OCI-LY1 (cell line): ENCODE results near the gene ZSCAN10.
"Not testable (repeated sequence)": the region's sequence is repeated elsewhere in the genome, so short reads cannot be mapped to it uniquely, and the experiment has no call there.

Experiments used
- H2AFZ ChIP-seq: fragments of 200-600 bp; sonication (generic), shearing (Covaris generic); 2 replicates; pipeline ENCODE4 v1.6.0; 2014; ENCODE audit warnings: antibody characterized with exemption, mild to moderate bottlenecking, low read length
- H3F3A ChIP-seq: fragments of 200-600 bp; sonication (generic), shearing (Covaris generic); 2 replicates; pipeline ENCODE4 v1.6.0; 2014; ENCODE audit warnings: mild to moderate bottlenecking, antibody characterized with exemption, low read length, moderate library complexity; ENCODE audit not compliant: insufficient read depth
- H3K27ac ChIP-seq: fragments of 200-600 bp; sonication (generic); 2 replicates; pipeline ENCODE4 v1.5.1; 2014; ENCODE audit warnings: low read length, mixed run types, mild to moderate bottlenecking, low read depth; ENCODE audit not compliant: poor library complexity, severe bottlenecking
- H3K27me3 ChIP-seq: fragments of 200-600 bp; sonication (generic); 2 replicates; pipeline ENCODE4 v1.6.0; 2014; ENCODE audit warnings: antibody characterized with exemption, mild to moderate bottlenecking, low read length, moderate library complexity; ENCODE audit not compliant: insufficient read depth
- H3K36me3 ChIP-seq: fragments of 200-600 bp; sonication (generic); 2 replicates; pipeline ENCODE4 v1.6.1; 2014; ENCODE audit warnings: mild to moderate bottlenecking, antibody characterized with exemption, low read length, moderate library complexity, mixed read lengths; ENCODE audit not compliant: insufficient read depth
- H3K4me1 ChIP-seq: fragments of 200-600 bp; sonication (generic); 2 replicates; pipeline ENCODE4 v1.5.1; 2014; ENCODE audit warnings: mild to moderate bottlenecking, low read length, moderate library complexity; ENCODE audit not compliant: insufficient read depth, severe bottlenecking
- H3K4me2 ChIP-seq: fragments of 200-600 bp; sonication (generic), shearing (Covaris generic); 2 replicates; pipeline ENCODE4 v1.6.1; 2014; ENCODE audit warnings: low read length
- H3K4me3 ChIP-seq: fragments of 200-600 bp; sonication (generic); 2 replicates; pipeline ENCODE4 v1.5.1; 2014; ENCODE audit warnings: low read length, low read depth, mild to moderate bottlenecking, mixed read lengths; ENCODE audit not compliant: poor library complexity, severe bottlenecking
- H3K79me2 ChIP-seq: fragments of 200-600 bp; shearing (Covaris generic); 2 replicates; pipeline ENCODE4 v1.6.1; 2016; ENCODE audit warnings: mixed run types, low read length, mixed read lengths; ENCODE audit not compliant: insufficient read depth
- H3K9ac ChIP-seq: fragments of 200-600 bp; sonication (generic), shearing (Covaris generic); 2 replicates; pipeline ENCODE4 v1.6.1; 2014; ENCODE audit warnings: mild to moderate bottlenecking, low read length, mixed read lengths
- H3K9me2 ChIP-seq: fragments of 200-600 bp; sonication (generic), shearing (Covaris generic); 2 replicates; pipeline ENCODE4 v1.6.1; 2014; ENCODE audit warnings: low read depth, mild to moderate bottlenecking, low read length, mixed read lengths
- H3K9me3 ChIP-seq: fragments of 200-600 bp; shearing (Covaris generic); 2 replicates; pipeline ENCODE4 v1.6.1; 2014; ENCODE audit warnings: low read length, mixed read lengths
- H4K20me1 ChIP-seq: fragments of 200-600 bp; sonication (generic), shearing (Covaris generic); 2 replicates; pipeline ENCODE4 v1.6.0; 2016; ENCODE audit warnings: mild to moderate bottlenecking, low read length; ENCODE audit not compliant: insufficient read depth
- EZH2 ChIP-seq: fragments of 200-600 bp; sonication (generic), shearing (Covaris generic); IDR thresholded peaks from 2 replicates; pipeline ENCODE4 v1.8.0; 2017; ENCODE audit warnings: borderline replicate concordance, mixed run types, mild to moderate bottlenecking, antibody characterized with exemption, low read length, moderate library complexity, mixed read lengths
- TF ChIP-seq, protein P1 (sequence below): fragments of 200-600 bp; sonication (generic), shearing (Covaris generic); IDR thresholded peaks from 2 replicates; pipeline ENCODE4 v1.5.1; 2017; ENCODE audit warnings: mild to moderate bottlenecking, antibody characterized with exemption, low read length, moderate library complexity, mixed read lengths

Gene ZSCAN10

DNA sequence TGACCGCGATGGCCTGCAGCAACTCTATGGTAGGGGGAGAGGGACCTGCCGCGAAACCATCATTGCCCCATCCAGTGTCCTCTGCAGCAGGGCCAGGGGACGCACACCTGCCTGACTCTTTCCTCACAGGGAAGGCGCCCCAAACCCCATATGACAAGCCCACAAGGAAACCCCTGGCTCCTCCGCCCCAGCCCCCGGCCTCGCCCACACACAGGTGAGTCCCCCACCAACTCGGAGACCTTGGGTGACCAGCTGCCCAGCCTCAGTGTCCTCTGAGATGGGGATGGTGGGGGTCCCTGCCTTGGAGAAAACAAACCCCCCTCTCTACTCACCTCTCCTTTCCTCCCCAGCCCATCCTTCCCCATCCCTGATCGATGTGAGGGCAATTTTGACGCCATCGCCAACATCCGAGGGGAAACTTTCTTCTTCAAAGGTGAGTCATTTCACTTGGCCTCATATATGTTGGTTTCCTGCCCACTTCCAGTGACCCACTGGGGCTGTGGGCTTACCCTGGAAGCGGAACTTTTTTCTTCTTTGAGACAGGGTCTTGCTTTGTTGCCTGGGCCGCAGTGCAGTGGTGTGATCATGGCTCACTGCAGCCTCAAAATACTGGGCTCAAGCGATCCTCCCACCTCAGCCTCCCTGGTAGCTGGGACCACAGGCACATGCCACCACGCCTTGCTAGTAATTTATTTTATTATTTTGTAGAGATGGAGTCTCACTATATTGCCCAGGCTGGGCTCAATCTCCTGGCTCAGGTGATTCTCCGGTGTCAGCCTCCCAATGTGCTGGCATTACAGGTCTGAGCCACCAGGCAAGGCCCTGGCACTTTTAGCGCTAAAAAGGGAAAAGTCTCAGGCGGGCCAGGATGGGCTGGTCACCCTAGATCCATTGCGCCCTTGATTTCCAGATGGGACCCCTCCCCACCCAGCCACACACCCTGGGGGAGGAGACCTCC lies 41.6 kb downstream of the ZSCAN10 start:
- Histone ChIP-seq H3K4me2 (no peak overlapping the region), H3F3A (no peaks in the 10 kb centered on the region), H3K36me3 (no peaks in the 10 kb centered on the region), H3K9ac (no peak overlapping the region), H3K9me3 (no peaks in the 10 kb centered on the region), H3K4me1 (peaks cover 20% of the 10 kb centered on the region), H3K4me3 (no peak overlapping the region), H2AFZ (no peak overlapping the region), H3K9me2 (no peaks in the 10 kb centered on the region), H3K27me3 (no peaks in the 10 kb centered on the region; the same call in 1 of the 2 replicates), H4K20me1 (no peaks in the 10 kb centered on the region), H3K79me2 (no peaks in the 10 kb centered on the region), H3K27ac (no peak overlapping the region)
- TF ChIP-seq EZH2, result no peak
- TF ChIP-seq, protein P1, sequence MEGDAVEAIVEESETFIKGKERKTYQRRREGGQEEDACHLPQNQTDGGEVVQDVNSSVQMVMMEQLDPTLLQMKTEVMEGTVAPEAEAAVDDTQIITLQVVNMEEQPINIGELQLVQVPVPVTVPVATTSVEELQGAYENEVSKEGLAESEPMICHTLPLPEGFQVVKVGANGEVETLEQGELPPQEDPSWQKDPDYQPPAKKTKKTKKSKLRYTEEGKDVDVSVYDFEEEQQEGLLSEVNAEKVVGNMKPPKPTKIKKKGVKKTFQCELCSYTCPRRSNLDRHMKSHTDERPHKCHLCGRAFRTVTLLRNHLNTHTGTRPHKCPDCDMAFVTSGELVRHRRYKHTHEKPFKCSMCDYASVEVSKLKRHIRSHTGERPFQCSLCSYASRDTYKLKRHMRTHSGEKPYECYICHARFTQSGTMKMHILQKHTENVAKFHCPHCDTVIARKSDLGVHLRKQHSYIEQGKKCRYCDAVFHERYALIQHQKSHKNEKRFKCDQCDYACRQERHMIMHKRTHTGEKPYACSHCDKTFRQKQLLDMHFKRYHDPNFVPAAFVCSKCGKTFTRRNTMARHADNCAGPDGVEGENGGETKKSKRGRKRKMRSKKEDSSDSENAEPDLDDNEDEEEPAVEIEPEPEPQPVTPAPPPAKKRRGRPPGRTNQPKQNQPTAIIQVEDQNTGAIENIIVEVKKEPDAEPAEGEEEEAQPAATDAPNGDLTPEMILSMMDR, result no peak

DNA sequence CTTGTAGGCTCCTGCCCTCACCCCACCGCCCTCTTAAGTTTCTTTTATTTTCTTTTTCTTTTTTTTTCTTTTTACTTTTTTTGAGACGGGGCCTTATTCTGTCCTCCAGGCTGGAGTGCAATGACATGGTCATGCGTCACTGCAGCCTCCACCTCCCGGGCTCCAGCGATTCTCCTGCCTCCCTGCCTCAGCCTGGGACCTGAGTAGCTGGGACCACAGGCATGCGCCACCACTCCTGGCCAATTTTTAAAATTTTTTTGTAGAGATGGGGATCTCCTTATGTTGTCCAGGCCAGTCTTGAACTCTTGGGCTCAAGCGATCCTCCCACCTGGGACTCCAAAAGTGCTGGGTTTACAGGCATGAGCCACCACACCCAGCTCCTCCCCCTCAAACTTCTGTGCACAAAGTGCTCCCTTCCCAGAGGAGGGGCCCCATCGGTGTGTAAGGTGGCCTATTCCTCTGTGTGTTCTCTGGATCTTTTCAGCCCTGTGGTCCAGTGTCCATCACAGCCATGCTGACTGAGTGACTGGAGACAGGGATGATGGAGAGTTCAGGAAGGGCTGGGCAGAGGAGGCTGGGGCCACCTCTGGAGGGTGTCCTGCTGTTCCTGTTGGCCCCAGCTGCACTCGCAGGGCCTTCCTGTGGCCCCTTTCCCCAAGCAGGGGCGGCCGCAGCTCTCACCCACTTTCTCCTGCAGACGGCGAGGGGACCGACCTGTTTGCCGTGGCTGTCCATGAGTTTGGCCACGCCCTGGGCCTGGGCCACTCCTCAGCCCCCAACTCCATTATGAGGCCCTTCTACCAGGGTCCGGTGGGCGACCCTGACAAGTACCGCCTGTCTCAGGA lies 42.5 kb downstream of the ZSCAN10 start:
- Histone ChIP-seq H3K36me3 (no peaks in the 10 kb centered on the region), H3K79me2 (no peaks in the 10 kb centered on the region), H3K27me3 (no peaks in the 10 kb centered on the region), H3K4me3 (no peak overlapping the region), H3K4me2 (no peak overlapping the region), H3K27ac (no peak overlapping the region), H3K9me3 (no peaks in the 10 kb centered on the region), H3K9ac (no peak overlapping the region), H4K20me1 (no peaks in the 10 kb centered on the region), H3F3A (no peaks in the 10 kb centered on the region), H3K9me2 (no peaks in the 10 kb centered on the region), H2AFZ (no peak overlapping the region), H3K4me1 (peaks cover 20% of the 10 kb centered on the region)
- TF ChIP-seq, protein P1, result no peak
- TF ChIP-seq EZH2, result no peak

DNA sequence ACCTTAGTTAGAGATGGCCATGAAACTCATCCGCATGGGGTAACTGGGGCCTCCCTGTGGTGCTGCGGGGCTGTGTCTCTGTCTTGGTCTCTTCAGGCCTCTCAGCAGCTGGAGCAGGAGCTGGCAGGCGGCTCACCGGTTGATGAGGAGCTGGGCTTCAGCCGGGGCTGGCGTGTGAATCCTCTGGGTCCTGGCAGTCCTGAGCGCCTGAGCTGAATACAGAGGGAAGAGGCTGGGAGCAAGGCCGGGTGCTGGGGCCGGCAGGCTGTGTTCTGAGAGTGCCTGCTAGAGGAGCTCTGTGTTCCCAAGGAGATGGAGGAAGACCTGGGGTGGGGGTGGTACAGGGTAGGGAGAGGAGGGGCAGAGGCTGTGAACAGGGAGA lies 43.4 kb downstream of the ZSCAN10 start:
- H3K9me3 ChIP-seq, H2AFZ ChIP-seq, H3K36me3 ChIP-seq, H3K9ac ChIP-seq, H3K79me2 ChIP-seq, H3K4me3 ChIP-seq, H4K20me1 ChIP-seq, H3K27ac ChIP-seq, H3K9me2 ChIP-seq, H3K4me2 ChIP-seq, H3F3A ChIP-seq, H3K27me3 ChIP-seq: not testable (repeated sequence)
- peaks cover 20% of the 10 kb centered on the region for H3K4me1 ChIP-seq
